K562 (cell line): ENCODE data around the gene ZKSCAN3. TPM values are rescaled to one million over a fixed set of nuclear protein-coding genes. Genes with fewer than 3 reads are reported as not detected.
"Not testable (repeated sequence)": the region's sequence is repeated elsewhere in the genome, so short reads cannot be mapped to it uniquely, and the experiment has no call there.

Source experiments
- ATAC-seq: fragments of 200-7000 bp; cut with Tn5 transposase; 3 replicates; pipeline ENCODE4 v1.9.1; 2020; ENCODE audit warnings: moderate library complexity
- BruUV-seq: library from RNA; stranded (reverse); fragments of 400-500 nt; replicated peaks from 2 replicates; lab custom pipeline; 2021; lab: Mats Ljungman, UMichigan
- CTCF ChIA-PET: fragments of 300-600 bp; formaldehyde crosslinking; extraction: SDS; loops from one replicate; lab custom pipeline; 2021; ENCODE audit warnings: low intra/inter-chr PET ratio; lab: Yijun Ruan, JAX
- POLR2A ChIA-PET: fragments of 300-600, 350-650 bp; sonication (Branson Sonifier 250); formaldehyde crosslinking; extraction: SDS; loops from one replicate; lab custom pipeline; 2021; ENCODE audit warnings: antibody characterized with exemption, inconsistent platforms; lab: Yijun Ruan, JAX
- DNase-seq, 4 experiments: peaks; one replicate each; pipeline versions ENCODE4 v3.0.0 to v3.0.0-alpha.2; 2011 to 2018; ENCODE audit warnings: low spot score in 3 of 4, mixed read lengths in 3 of 4; ENCODE audit errors: extremely low read depth in 1 of 4
- FAIRE-seq: peaks from 2 replicates; lab custom pipeline; 2011; peaks lifted over from hg19 to GRCh38; lab: Jason Lieb, UNC
- H2AFZ ChIP-seq: 2 replicates; pipeline ENCODE4 v1.6.0; 2011; ENCODE audit warnings: low read depth, low read length, control low read depth, inconsistent platforms
- H3K27ac ChIP-seq: fragments of 200-600 bp; 3 replicates; pipeline ENCODE4 v1.8.0; 2011; ENCODE audit warnings: low read depth, mild to moderate bottlenecking, control low read depth, inconsistent platforms, low read length, moderate library complexity, mixed read lengths; ENCODE audit errors: extremely low read depth
- H3K27me3 ChIP-seq, 2 experiments: fragments of 300-600 bp in 1 of 2; 2 replicates in 1 of 2; 3 replicates in 1 of 2; pipeline versions ENCODE4 v1.6.0 to v1.8.0; 2011; ENCODE audit warnings: inconsistent platforms in 2 of 2, low read length in 2 of 2, mild to moderate bottlenecking in 1 of 2, mixed read lengths in 1 of 2, moderate library complexity in 1 of 2; ENCODE audit not compliant: control insufficient read depth in 2 of 2, insufficient read depth in 2 of 2
- H3K36me3 ChIP-seq: fragments of 300-600 bp; 3 replicates; pipeline ENCODE4 v1.8.0; 2011; ENCODE audit warnings: mild to moderate bottlenecking, low read length, inconsistent platforms; ENCODE audit not compliant: control insufficient read depth, insufficient read depth
- H3K4me1 ChIP-seq, 2 experiments: fragments of 200-600 bp in 1 of 2; replicated peaks in 1 of 2; 2 replicates in 1 of 2; 3 replicates in 1 of 2; pipeline versions ENCODE4 v1.5.1 to v1.8.0; 2011; ENCODE audit warnings: inconsistent platforms in 2 of 2, low read length in 2 of 2, mild to moderate bottlenecking in 1 of 2, mixed read lengths in 1 of 2, moderate library complexity in 1 of 2; ENCODE audit not compliant: control insufficient read depth in 2 of 2, insufficient read depth in 2 of 2
- H3K4me2 ChIP-seq: 2 replicates; pipeline ENCODE4 v1.6.1; 2011; ENCODE audit warnings: low read length, control low read depth, inconsistent platforms, mixed read lengths; ENCODE audit not compliant: insufficient read depth
- H3K4me3 ChIP-seq: fragments of 200-600 bp; sonication (generic), shearing (Covaris generic); 2 replicates; pipeline ENCODE4 v1.5.1; 2016; ENCODE audit warnings: control low read depth, inconsistent platforms
- H3K79me2 ChIP-seq: fragments of 200-600 bp; 3 replicates; pipeline ENCODE4 v1.8.0; 2011; ENCODE audit warnings: low read length, inconsistent platforms; ENCODE audit not compliant: control insufficient read depth, insufficient read depth
- H3K9ac ChIP-seq, 2 experiments: 2 replicates each; pipeline versions ENCODE4 v1.6.0 to v1.6.1; 2011; ENCODE audit warnings: low read depth in 2 of 2, low read length in 2 of 2, control low read depth in 1 of 2, inconsistent platforms in 1 of 2, mild to moderate bottlenecking in 1 of 2, mixed read lengths in 1 of 2; ENCODE audit not compliant: insufficient read depth in 1 of 2
- H3K9me1 ChIP-seq: one replicate; pipeline ENCODE4 v1.6.0; 2011; ENCODE audit warnings: inconsistent platforms, mild to moderate bottlenecking, low read length, moderate library complexity; ENCODE audit not compliant: control insufficient read depth, insufficient read depth
- H3K9me3 ChIP-seq: replicated peaks from 2 replicates; pipeline ENCODE4 v1.5.1; 2011; ENCODE audit warnings: low read depth, low read length, inconsistent platforms; ENCODE audit not compliant: control insufficient read depth, insufficient read depth
- H4K20me1 ChIP-seq: replicated peaks from 2 replicates; pipeline ENCODE4 v1.6.1; 2011; ENCODE audit warnings: low read length, inconsistent platforms, mixed read lengths; ENCODE audit not compliant: control insufficient read depth, insufficient read depth
- CCAR2 ChIP-seq: fragments of 200-400 bp; formaldehyde crosslinking; IDR thresholded peaks from 2 replicates; pipeline ENCODE4 v1.6.1; 2017; ENCODE audit warnings: mild to moderate bottlenecking, low read depth, low read length
- HIVEP1 ChIP-seq: fragments of 250-450 bp; sonication (Bioruptor Pico); IDR thresholded peaks from 2 replicates; pipeline ENCODE4 v1.4.0; 2020; ENCODE audit warnings: mild to moderate bottlenecking
- IRF2 ChIP-seq: sonication (generic); formaldehyde crosslinking; IDR thresholded peaks from 2 replicates; pipeline ENCODE4 v1.8.1; 2022; ENCODE audit warnings: mild to moderate bottlenecking, missing genetic modification reagents
- NONO ChIP-seq, 2 experiments: fragments of 200-400 bp in 1 of 2; fragments of 450-650 bp in 1 of 2; formaldehyde crosslinking in 1 of 2; IDR thresholded peaks; 2 replicates each; pipeline ENCODE4 v1.6.1; 2017; ENCODE audit warnings: low read depth in 2 of 2, mild to moderate bottlenecking in 2 of 2, moderate library complexity in 2 of 2, low read length in 1 of 2
- SAFB2 ChIP-seq: fragments of 200-400 bp; formaldehyde crosslinking; IDR thresholded peaks from 2 replicates; pipeline ENCODE4 v1.6.1; 2018; ENCODE audit warnings: borderline replicate concordance, low read length, low read depth, moderate library complexity; ENCODE audit not compliant: severe bottlenecking
- ZNF445 ChIP-seq: fragments of 250-450 bp; sonication (Bioruptor Pico); IDR thresholded peaks from 2 replicates; pipeline ENCODE4 v1.4.0; 2020; ENCODE audit warnings: low read depth, mild to moderate bottlenecking, moderate library complexity
- WGBS: fragments of 100-300 bp; shearing (Covaris generic); methylation state at CpG from one replicate; pipeline ENCODE4 v1.1.6; 2016; ENCODE audit warnings: low coverage, mixed read lengths; ENCODE audit not compliant: insufficient coverage; ENCODE audit errors: missing lambda C conversion rate; 5-methylcytosine and 5-hydroxymethylcytosine counted together
- in situ Hi-C: fragments of 300-500 bp; cut with MboI; formaldehyde crosslinking; loops from 4 replicates; pipeline ENCODE4 v1.15.0; 2018; ENCODE audit warnings: inconsistent platforms, mixed read lengths
- intact Hi-C: fragments of 100-400 bp; cut with micrococcal nuclease; formaldehyde crosslinking; loops from 2 replicates; pipeline ENCODE4 v1.14.2; 2022
- polyA plus RNA-seq, 8 experiments: library from polyadenylated mRNA; depleted of rRNA in 4 of 8; stranded (reverse) in 5 of 8; unstranded in 3 of 8; fragments of >200 nt; fragmentation: Nextera tagmentation in 2 of 8; fragmentation: Illumina TruSeq in 1 of 8; extraction: Ambion mirVana in 2 of 8; extraction: Trizol in 1 of 8; gene quantifications; 2 replicates each; pipeline versions ENCODE4 v1.2.1 to v1.2.3, GENCODE V29; 2011 to 2014; ENCODE audit warnings: inconsistent platforms in 1 of 8, missing spikeins in 1 of 8
- total RNA-seq, 7 experiments: library from RNA; depleted of rRNA in 6 of 7; stranded (reverse); fragments of >200 nt in 6 of 7; fragmentation: Illumina TruSeq in 2 of 7; extraction: Trizol in 2 of 7; gene quantifications; 2 replicates each; pipeline versions ENCODE4 v1.2.1 to v1.2.3, GENCODE V29; 2011 to 2021; ENCODE audit warnings: low replicate concordance in 1 of 7

The ZKSCAN3 gene
- total and polyA plus RNA-seq, 9 of the 15 experiments (the other 6 are each of a cell fraction or from before 2014, with no cell fraction given): 3.0 to 12.4 (median 10.2) TPM

GRCh38 chr6:28303570-28303969 is 46.2 kb upstream of the ZKSCAN3 start:
- DNase-seq (no peak), FAIRE-seq (no peak), ATAC-seq (no peak)
- H4K20me1 ChIP-seq: no peaks in the 10 kb centered on the region
- no peak overlapping the region for H2AFZ ChIP-seq
- ChIA-PET POLR2A (interaction anchor here (0.6 to 1.0 kb wide), 3 partner anchors 10 to 555 kb away, joined by 3 read pairs; no protein-coding TSS in a partner anchor), CTCF (no interaction called here)
- no peaks in the 10 kb centered on the region for H3K27me3 ChIP-seq
- H3K36me3 ChIP-seq: peaks cover 11% of the 10 kb centered on the region; the same call in 1 of the 3 replicates
- H3K9me1 ChIP-seq: no peaks in the 10 kb centered on the region
- no peak overlapping the region for H3K27ac ChIP-seq
- no peak overlapping the region for H3K4me3 ChIP-seq
- no TSS peak for BruUV-seq
- intact Hi-C loops (no loop called here), in situ Hi-C loops (no loop called here)
- 51% methylated on average over 3 of the region's 3 CpGs for WGBS
- TF ChIP-seq HIVEP1 (no peak), CCAR2 (no peak), NONO (IDR thresholded peaks at IDR 0.05; ENCODE audit: low read depth in 2 of 2, low read length in 1 of 2) (no peak), IRF2 (CRISPR knock-in tag) (no peak), ZNF445 (no peak), SAFB2 (no peak)
- H3K4me1 ChIP-seq: peaks cover 0 to 13% of the 10 kb centered on the region in 2 experiments; a peak in 3 of 5 replicates
- no peaks in the 10 kb centered on the region; the same call in 1 of the 2 replicates for H3K9me3 ChIP-seq
- no peaks in the 10 kb centered on the region for H3K79me2 ChIP-seq
- H3K4me2 ChIP-seq: no peak overlapping the region
- no peak overlapping the region for H3K9ac ChIP-seq

- BruUV-seq, in situ Hi-C loops, H3K9me3 ChIP-seq, CTCF ChIA-PET, H4K20me1 ChIP-seq, H3K4me1 ChIP-seq, ATAC-seq, H3K9ac ChIP-seq, H3K27ac ChIP-seq, H3K4me2 ChIP-seq, FAIRE-seq, H3K79me2 ChIP-seq, H3K27me3 ChIP-seq, H3K4me3 ChIP-seq, H2AFZ ChIP-seq, H3K36me3 ChIP-seq, POLR2A ChIA-PET, intact Hi-C loops, DNase-seq, H3K9me1 ChIP-seq: not testable (repeated sequence)
Observed at GRCh38 chr6:28306363-28306762, 43.4 kb upstream of the ZKSCAN3 start.
